Liver (tissue), 9 donors: Measurements from ENCODE around the gene FAU. TPM values are rescaled to one million over a fixed set of nuclear protein-coding genes. Genes with fewer than 3 reads are reported as not detected.
A peak's percentile ranks its signal among the peaks of the same experiment; 100 is the strongest.

Experiments
- DNase-seq: peaks from one replicate; pipeline ENCODE4 v3.0.0-alpha.2; 2017; ENCODE audit warnings: low spot score
- H3K27ac ChIP-seq, 2 donors: one replicate each; pipeline ENCODE4 v1.7.0; 2013; ENCODE audit warnings: inconsistent platforms in 2 of 2, low read length in 2 of 2, control low read depth in 1 of 2, low read depth in 1 of 2, mild to moderate bottlenecking in 1 of 2
- H3K27me3 ChIP-seq, 4 donors: one replicate each; pipeline versions ENCODE4 v1.6.1 to v1.7.0; 2013; ENCODE audit warnings: low read length in 3 of 4, inconsistent platforms in 1 of 4, mild to moderate bottlenecking in 1 of 4, moderate library complexity in 1 of 4; ENCODE audit not compliant: control insufficient read depth in 4 of 4, insufficient read depth in 4 of 4
- H3K36me3 ChIP-seq, 4 donors: one replicate each; pipeline versions ENCODE4 v1.6.1 to v1.7.0; 2013; ENCODE audit warnings: low read length in 3 of 4, mild to moderate bottlenecking in 3 of 4, low read depth in 1 of 4, moderate library complexity in 1 of 4; ENCODE audit not compliant: control insufficient read depth in 4 of 4, insufficient read depth in 3 of 4
- H3K4me1 ChIP-seq, 4 donors: one replicate each; pipeline versions ENCODE4 v1.6.1 to v1.7.0; 2013; ENCODE audit warnings: low read length in 3 of 4, mild to moderate bottlenecking in 3 of 4, moderate library complexity in 1 of 4; ENCODE audit not compliant: control insufficient read depth in 4 of 4, insufficient read depth in 4 of 4
- H3K4me3 ChIP-seq, 3 donors: one replicate each; pipeline versions ENCODE4 v1.6.1 to v1.7.0; 2013; ENCODE audit warnings: low read length in 3 of 3, control low read depth in 1 of 3, low read depth in 1 of 3, mild to moderate bottlenecking in 1 of 3
- H3K9ac ChIP-seq, 2 donors: one replicate each; pipeline ENCODE4 v1.7.0; 2013; ENCODE audit warnings: low read length in 2 of 2, mild to moderate bottlenecking in 2 of 2, moderate library complexity in 2 of 2, control low read depth in 1 of 2, low read depth in 1 of 2
- H3K9me3 ChIP-seq, 4 donors: one replicate each; pipeline versions ENCODE4 v1.6.1 to v1.7.0; 2013; ENCODE audit warnings: low read length in 3 of 4; ENCODE audit not compliant: control insufficient read depth in 4 of 4
- EGR1 ChIP-seq, 2 donors: IDR thresholded peaks; 2 replicates each; pipeline ENCODE4 v1.6.1; 2016 to 2018; ENCODE audit warnings: antibody characterized with exemption in 2 of 2, low read depth in 2 of 2
- FOXA1 ChIP-seq: IDR thresholded peaks from 2 replicates; pipeline ENCODE4 v1.6.1; 2016; ENCODE audit warnings: antibody characterized with exemption
- FOXA2 ChIP-seq: IDR thresholded peaks from 2 replicates; pipeline ENCODE4 v1.6.1; 2016; ENCODE audit warnings: antibody characterized with exemption
- GABPA ChIP-seq, 2 donors: IDR thresholded peaks in 1 of 2; conservative IDR thresholded peaks in 1 of 2; 2 replicates each; pipeline ENCODE4 v1.6.1; 2016; ENCODE audit warnings: antibody characterized with exemption in 2 of 2, mild to moderate bottlenecking in 1 of 2, moderate library complexity in 1 of 2
- HNF4A ChIP-seq, 2 donors: conservative IDR thresholded peaks; 2 replicates each; pipeline ENCODE4 v1.6.1; 2016; ENCODE audit warnings: antibody characterized with exemption in 2 of 2, mild to moderate bottlenecking in 2 of 2
- HNF4G ChIP-seq: IDR thresholded peaks from 2 replicates; pipeline ENCODE4 v1.6.1; 2016; ENCODE audit warnings: antibody characterized with exemption
- JUND ChIP-seq, 2 donors: IDR thresholded peaks; 2 replicates each; pipeline ENCODE4 v1.6.1; 2016; ENCODE audit warnings: antibody characterized with exemption in 2 of 2
- NR2F2 ChIP-seq: IDR thresholded peaks from 2 replicates; pipeline ENCODE4 v1.6.1; 2016; ENCODE audit warnings: antibody characterized with exemption
- RAD21 ChIP-seq, 2 donors: IDR thresholded peaks; 2 replicates each; pipeline ENCODE4 v1.6.1; 2016; ENCODE audit warnings: antibody characterized with exemption in 2 of 2, mild to moderate bottlenecking in 2 of 2
- RXRA ChIP-seq, 2 donors: IDR thresholded peaks; 2 replicates each; pipeline ENCODE4 v1.6.1; 2017 to 2018; ENCODE audit warnings: antibody characterized with exemption in 2 of 2, mild to moderate bottlenecking in 1 of 2
- SP1 ChIP-seq: IDR thresholded peaks from 2 replicates; pipeline ENCODE4 v1.6.1; 2018; ENCODE audit warnings: antibody characterized with exemption, mild to moderate bottlenecking
- TAF1 ChIP-seq: conservative IDR thresholded peaks from 2 replicates; pipeline ENCODE4 v1.6.1; 2016; ENCODE audit warnings: antibody characterized with exemption, mild to moderate bottlenecking
- YY1 ChIP-seq: IDR thresholded peaks from 2 replicates; pipeline ENCODE4 v1.6.1; 2016; ENCODE audit warnings: antibody characterized with exemption, mild to moderate bottlenecking
- WGBS: extraction: QIAGEN DNeasy Blood & Tissue Kit; methylation state at CpG from one replicate; pipeline ENCODE4 v1.1.7; 2013; 5-methylcytosine and 5-hydroxymethylcytosine counted together
- polyA plus RNA-seq, 2 donors: library from polyadenylated mRNA; stranded (reverse) in 1 of 2; unstranded in 1 of 2; fragments of 200-250 nt in 1 of 2; fragments of >200 nt in 1 of 2; fragmentation: Nextera tagmentation in 1 of 2; extraction: Ambion mirVana in 1 of 2; gene quantifications; one replicate each; pipeline versions ENCODE4 v1.2.1 to v1.2.3, GENCODE V29; 2013 to 2015
- total RNA-seq, 2 donors: library from RNA; depleted of rRNA; stranded (reverse); fragments of >200 nt; gene quantifications; one replicate each; pipeline ENCODE4 v1.2.3, GENCODE V29; 2014
- TF ChIP-seq, protein P1 (sequence below): IDR thresholded peaks from 2 replicates; pipeline ENCODE4 v1.6.1; 2016; ENCODE audit warnings: antibody characterized with exemption
- TF ChIP-seq, protein P2 (sequence below): fragments of 150-350 bp; IDR thresholded peaks from 2 replicates; pipeline ENCODE4 v1.5.1; 2017; ENCODE audit warnings: improper control_type of control experiment, low read depth, low read length; ENCODE audit not compliant: missing input control
- TF ChIP-seq, protein P3 (sequence below): IDR thresholded peaks from 2 replicates; pipeline ENCODE4 v1.6.1; 2016; ENCODE audit warnings: antibody characterized with exemption, mild to moderate bottlenecking
- TF ChIP-seq, protein P4 (sequence below): IDR thresholded peaks from 2 replicates; pipeline ENCODE4 v1.6.1; 2016; ENCODE audit warnings: antibody characterized with exemption
- TF ChIP-seq, protein P5 (sequence below): IDR thresholded peaks from 2 replicates; pipeline ENCODE4 v1.6.1; 2016; ENCODE audit warnings: antibody characterized with exemption
- donor health status: healthy.
- donor health status: healthy.
- donor health status: healthy.
- donor health status: healthy.
- donor health status: healthy.

Gene FAU
- total and polyA plus RNA-seq, 4 donors: 199 to 535 (median 362) TPM

DNA sequence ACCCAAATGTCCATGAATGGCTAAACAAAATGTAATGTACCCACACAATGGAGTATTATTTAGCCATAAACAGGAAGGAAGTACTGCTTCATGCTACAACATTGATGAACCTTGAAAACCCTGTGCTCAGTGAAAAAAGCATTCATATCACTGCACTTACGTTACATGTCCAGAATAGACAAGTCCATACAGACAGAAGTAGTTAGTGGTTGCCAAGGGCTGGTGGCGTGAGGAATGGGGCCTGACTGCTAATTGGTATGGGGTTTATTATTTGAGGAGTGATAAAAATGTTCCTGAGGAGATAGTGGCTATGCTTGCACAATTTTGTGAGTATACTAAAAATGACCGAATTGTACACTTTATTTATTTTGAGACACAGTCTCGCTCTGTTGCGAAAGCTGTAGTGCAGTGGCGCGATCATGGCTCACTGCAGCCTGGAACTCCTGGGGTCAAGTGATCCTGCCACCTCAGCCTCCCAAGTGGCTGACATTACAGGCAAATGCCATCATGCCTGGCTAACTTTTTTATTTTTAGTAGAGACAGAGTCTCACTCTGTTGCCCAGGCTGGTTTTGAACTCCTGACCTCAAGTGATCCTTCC is 20.1 kb upstream of the FAU start:
- H3K9me3 ChIP-seq: no peaks in the 10 kb centered on the region
- H3K27ac ChIP-seq: peak overlapping the region; percentile 66 to 80
- no peaks in the 10 kb centered on the region for H3K36me3 ChIP-seq
- 27% methylated on average over 7 of the region's 7 CpGs for WGBS
- no peak for DNase-seq
- H3K4me3 ChIP-seq: no peak overlapping the region
- TF ChIP-seq JUND (IDR thresholded peaks at IDR 0.05): peak; percentile 31 to 66
- TF ChIP-seq HNF4G: no peak
- TF ChIP-seq FOXA2: peak; percentile 58
- TF ChIP-seq, protein P1, sequence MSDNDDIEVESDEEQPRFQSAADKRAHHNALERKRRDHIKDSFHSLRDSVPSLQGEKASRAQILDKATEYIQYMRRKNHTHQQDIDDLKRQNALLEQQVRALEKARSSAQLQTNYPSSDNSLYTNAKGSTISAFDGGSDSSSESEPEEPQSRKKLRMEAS: peak; percentile 23
- peak; percentile 72 to 83 for TF ChIP-seq RXRA (IDR thresholded peaks at IDR 0.05)
- TF ChIP-seq HNF4A (conservative IDR thresholded peaks at IDR 0.05): peak; percentile 59 to 71
- TF ChIP-seq FOXA1: no peak
- TF ChIP-seq SP1: peak; percentile 48
- peak in 1 of 2 donors; percentile 51 for TF ChIP-seq GABPA (IDR thresholded peaks at IDR 0.05 in 1 of 2, conservative IDR thresholded peaks at IDR 0.05 in 1 of 2)
- peak in 1 of 2 donors; percentile 29 for TF ChIP-seq RAD21 (IDR thresholded peaks at IDR 0.05)
- TF ChIP-seq, protein P2, sequence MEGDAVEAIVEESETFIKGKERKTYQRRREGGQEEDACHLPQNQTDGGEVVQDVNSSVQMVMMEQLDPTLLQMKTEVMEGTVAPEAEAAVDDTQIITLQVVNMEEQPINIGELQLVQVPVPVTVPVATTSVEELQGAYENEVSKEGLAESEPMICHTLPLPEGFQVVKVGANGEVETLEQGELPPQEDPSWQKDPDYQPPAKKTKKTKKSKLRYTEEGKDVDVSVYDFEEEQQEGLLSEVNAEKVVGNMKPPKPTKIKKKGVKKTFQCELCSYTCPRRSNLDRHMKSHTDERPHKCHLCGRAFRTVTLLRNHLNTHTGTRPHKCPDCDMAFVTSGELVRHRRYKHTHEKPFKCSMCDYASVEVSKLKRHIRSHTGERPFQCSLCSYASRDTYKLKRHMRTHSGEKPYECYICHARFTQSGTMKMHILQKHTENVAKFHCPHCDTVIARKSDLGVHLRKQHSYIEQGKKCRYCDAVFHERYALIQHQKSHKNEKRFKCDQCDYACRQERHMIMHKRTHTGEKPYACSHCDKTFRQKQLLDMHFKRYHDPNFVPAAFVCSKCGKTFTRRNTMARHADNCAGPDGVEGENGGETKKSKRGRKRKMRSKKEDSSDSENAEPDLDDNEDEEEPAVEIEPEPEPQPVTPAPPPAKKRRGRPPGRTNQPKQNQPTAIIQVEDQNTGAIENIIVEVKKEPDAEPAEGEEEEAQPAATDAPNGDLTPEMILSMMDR: no peak
- TF ChIP-seq YY1: peak; percentile 69
- TF ChIP-seq, protein P3, sequence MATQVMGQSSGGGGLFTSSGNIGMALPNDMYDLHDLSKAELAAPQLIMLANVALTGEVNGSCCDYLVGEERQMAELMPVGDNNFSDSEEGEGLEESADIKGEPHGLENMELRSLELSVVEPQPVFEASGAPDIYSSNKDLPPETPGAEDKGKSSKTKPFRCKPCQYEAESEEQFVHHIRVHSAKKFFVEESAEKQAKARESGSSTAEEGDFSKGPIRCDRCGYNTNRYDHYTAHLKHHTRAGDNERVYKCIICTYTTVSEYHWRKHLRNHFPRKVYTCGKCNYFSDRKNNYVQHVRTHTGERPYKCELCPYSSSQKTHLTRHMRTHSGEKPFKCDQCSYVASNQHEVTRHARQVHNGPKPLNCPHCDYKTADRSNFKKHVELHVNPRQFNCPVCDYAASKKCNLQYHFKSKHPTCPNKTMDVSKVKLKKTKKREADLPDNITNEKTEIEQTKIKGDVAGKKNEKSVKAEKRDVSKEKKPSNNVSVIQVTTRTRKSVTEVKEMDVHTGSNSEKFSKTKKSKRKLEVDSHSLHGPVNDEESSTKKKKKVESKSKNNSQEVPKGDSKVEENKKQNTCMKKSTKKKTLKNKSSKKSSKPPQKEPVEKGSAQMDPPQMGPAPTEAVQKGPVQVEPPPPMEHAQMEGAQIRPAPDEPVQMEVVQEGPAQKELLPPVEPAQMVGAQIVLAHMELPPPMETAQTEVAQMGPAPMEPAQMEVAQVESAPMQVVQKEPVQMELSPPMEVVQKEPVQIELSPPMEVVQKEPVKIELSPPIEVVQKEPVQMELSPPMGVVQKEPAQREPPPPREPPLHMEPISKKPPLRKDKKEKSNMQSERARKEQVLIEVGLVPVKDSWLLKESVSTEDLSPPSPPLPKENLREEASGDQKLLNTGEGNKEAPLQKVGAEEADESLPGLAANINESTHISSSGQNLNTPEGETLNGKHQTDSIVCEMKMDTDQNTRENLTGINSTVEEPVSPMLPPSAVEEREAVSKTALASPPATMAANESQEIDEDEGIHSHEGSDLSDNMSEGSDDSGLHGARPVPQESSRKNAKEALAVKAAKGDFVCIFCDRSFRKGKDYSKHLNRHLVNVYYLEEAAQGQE: no peak
- TF ChIP-seq, protein P4, sequence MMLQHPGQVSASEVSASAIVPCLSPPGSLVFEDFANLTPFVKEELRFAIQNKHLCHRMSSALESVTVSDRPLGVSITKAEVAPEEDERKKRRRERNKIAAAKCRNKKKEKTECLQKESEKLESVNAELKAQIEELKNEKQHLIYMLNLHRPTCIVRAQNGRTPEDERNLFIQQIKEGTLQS: no peak
- TF ChIP-seq TAF1: no peak
- no peak for TF ChIP-seq EGR1 (IDR thresholded peaks at IDR 0.05; ENCODE audit: low read depth in 2 of 2)
- TF ChIP-seq NR2F2: no peak
- TF ChIP-seq, protein P5, sequence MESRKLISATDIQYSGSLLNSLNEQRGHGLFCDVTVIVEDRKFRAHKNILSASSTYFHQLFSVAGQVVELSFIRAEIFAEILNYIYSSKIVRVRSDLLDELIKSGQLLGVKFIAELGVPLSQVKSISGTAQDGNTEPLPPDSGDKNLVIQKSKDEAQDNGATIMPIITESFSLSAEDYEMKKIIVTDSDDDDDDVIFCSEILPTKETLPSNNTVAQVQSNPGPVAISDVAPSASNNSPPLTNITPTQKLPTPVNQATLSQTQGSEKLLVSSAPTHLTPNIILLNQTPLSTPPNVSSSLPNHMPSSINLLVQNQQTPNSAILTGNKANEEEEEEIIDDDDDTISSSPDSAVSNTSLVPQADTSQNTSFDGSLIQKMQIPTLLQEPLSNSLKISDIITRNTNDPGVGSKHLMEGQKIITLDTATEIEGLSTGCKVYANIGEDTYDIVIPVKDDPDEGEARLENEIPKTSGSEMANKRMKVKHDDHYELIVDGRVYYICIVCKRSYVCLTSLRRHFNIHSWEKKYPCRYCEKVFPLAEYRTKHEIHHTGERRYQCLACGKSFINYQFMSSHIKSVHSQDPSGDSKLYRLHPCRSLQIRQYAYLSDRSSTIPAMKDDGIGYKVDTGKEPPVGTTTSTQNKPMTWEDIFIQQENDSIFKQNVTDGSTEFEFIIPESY: peak; percentile 83
- no peak overlapping the region for H3K9ac ChIP-seq
- H3K27me3 ChIP-seq: no peaks in the 10 kb centered on the region
- H3K4me1 ChIP-seq: peaks cover 2 to 38% (median 20%) of the 10 kb centered on the region in 4 donors
